Mesenchymal stem cell (in vitro differentiated cells and primary cell): ENCODE measurements around the gene CEP72.

ENCODE experiments used
- DNase-seq: peaks from one replicate; pipeline ENCODE4 v3.0.0-alpha.2; 2013
- H2AFZ ChIP-seq: one replicate; pipeline ENCODE4 v1.6.1; 2013; ENCODE audit warnings: low read depth, mild to moderate bottlenecking, control low read depth, inconsistent platforms, low read length, moderate library complexity
- H2AK5ac ChIP-seq: 2 replicates; pipeline ENCODE4 v1.6.1; 2013; ENCODE audit warnings: low read length, moderate library complexity, mild to moderate bottlenecking, inconsistent platforms; ENCODE audit not compliant: severe bottlenecking
- H2BK120ac ChIP-seq: one replicate; pipeline ENCODE4 v1.6.1; 2013; ENCODE audit warnings: low read depth, mild to moderate bottlenecking, inconsistent platforms, low read length, moderate library complexity
- H2BK12ac ChIP-seq, 2 experiments: one replicate each; pipeline ENCODE4 v1.6.1; 2013; ENCODE audit warnings: inconsistent platforms in 2 of 2, low read length in 2 of 2, mild to moderate bottlenecking in 2 of 2, moderate library complexity in 2 of 2, control low read depth in 1 of 2
- H2BK15ac ChIP-seq: one replicate; pipeline ENCODE4 v1.6.1; 2013; ENCODE audit warnings: mild to moderate bottlenecking, low read depth, inconsistent platforms; ENCODE audit not compliant: poor library complexity, severe bottlenecking
- H2BK5ac ChIP-seq: 2 replicates; pipeline ENCODE4 v1.6.1; 2013; ENCODE audit warnings: low read depth, mild to moderate bottlenecking, low read length, control low read depth, inconsistent platforms; ENCODE audit not compliant: poor library complexity, severe bottlenecking
- H3K14ac ChIP-seq, 2 experiments: one replicate each; pipeline ENCODE4 v1.6.1; 2013; ENCODE audit warnings: inconsistent platforms in 2 of 2, low read length in 2 of 2, control low read depth in 1 of 2, mild to moderate bottlenecking in 1 of 2, moderate library complexity in 1 of 2
- H3K18ac ChIP-seq, 2 experiments: one replicate each; pipeline ENCODE4 v1.6.1; 2013; ENCODE audit warnings: inconsistent platforms in 2 of 2, low read length in 2 of 2, control low read depth in 1 of 2, low read depth in 1 of 2, mild to moderate bottlenecking in 1 of 2
- H3K23ac ChIP-seq, 2 experiments: one replicate each; pipeline ENCODE4 v1.6.1; 2013; ENCODE audit warnings: inconsistent platforms in 2 of 2, low read length in 2 of 2, mild to moderate bottlenecking in 2 of 2, moderate library complexity in 2 of 2, control low read depth in 1 of 2
- H3K27ac ChIP-seq: 2 replicates; pipeline ENCODE4 v1.5.1; 2013; ENCODE audit warnings: mild to moderate bottlenecking, moderate library complexity, low read length, control low read depth, inconsistent platforms; ENCODE audit not compliant: poor library complexity, severe bottlenecking
- H3K27me3 ChIP-seq, 2 experiments: 2 replicates each; pipeline versions ENCODE4 v1.6.1 to v1.7.0; 2013; ENCODE audit warnings: low read length in 2 of 2, mild to moderate bottlenecking in 2 of 2, moderate library complexity in 2 of 2, control low read depth in 1 of 2, inconsistent platforms in 1 of 2; ENCODE audit not compliant: control insufficient read depth in 1 of 2, insufficient read depth in 1 of 2
- H3K36me3 ChIP-seq, 2 experiments: 2 replicates each; pipeline versions ENCODE4 v1.6.1 to v1.7.0; 2013; ENCODE audit warnings: low read length in 2 of 2, control low read depth in 1 of 2, inconsistent platforms in 1 of 2, low read depth in 1 of 2, mild to moderate bottlenecking in 1 of 2; ENCODE audit not compliant: insufficient read depth in 2 of 2, control insufficient read depth in 1 of 2
- H3K4ac ChIP-seq, 2 experiments: one replicate each; pipeline ENCODE4 v1.6.1; 2013; ENCODE audit warnings: inconsistent platforms in 2 of 2, low read length in 2 of 2, mild to moderate bottlenecking in 2 of 2, moderate library complexity in 2 of 2, control low read depth in 1 of 2, low read depth in 1 of 2
- H3K4me1 ChIP-seq: 2 replicates; pipeline ENCODE4 v1.6.1; 2013; ENCODE audit warnings: low read depth, low read length, control low read depth; ENCODE audit not compliant: control insufficient read depth, insufficient read depth
- H3K4me2 ChIP-seq: 2 replicates; pipeline ENCODE4 v1.6.1; 2013; ENCODE audit warnings: low read length, mild to moderate bottlenecking, inconsistent platforms; ENCODE audit not compliant: poor library complexity, severe bottlenecking
- H3K4me3 ChIP-seq, 2 experiments: 2 replicates each; pipeline versions ENCODE4 v1.5.1 to v1.7.0; 2013; ENCODE audit warnings: low read length in 2 of 2, mild to moderate bottlenecking in 2 of 2, control low read depth in 1 of 2, low read depth in 1 of 2; ENCODE audit not compliant: insufficient read depth in 1 of 2
- H3K79me1 ChIP-seq: replicated peaks from 2 replicates; pipeline ENCODE4 v1.6.1; 2013; ENCODE audit warnings: mild to moderate bottlenecking, control low read depth, low read length, inconsistent platforms; ENCODE audit not compliant: poor library complexity, severe bottlenecking
- H3K9ac ChIP-seq: 2 replicates; pipeline ENCODE4 v1.7.0; 2013; ENCODE audit warnings: mild to moderate bottlenecking, low read length, moderate library complexity
- H3K9me3 ChIP-seq: 2 replicates; pipeline ENCODE4 v1.7.0; 2013; ENCODE audit warnings: mild to moderate bottlenecking, low read length; ENCODE audit not compliant: control insufficient read depth
- H4K8ac ChIP-seq: one replicate; pipeline ENCODE4 v1.6.1; 2013; ENCODE audit warnings: inconsistent platforms, mild to moderate bottlenecking, low read length, moderate library complexity
- H4K91ac ChIP-seq: one replicate; pipeline ENCODE4 v1.6.1; 2013; ENCODE audit warnings: mild to moderate bottlenecking, low read length, inconsistent platforms
- WGBS: methylation state at CpG from one replicate; pipeline ENCODE4 v1.1.7; 2013; ENCODE audit warnings: mixed read lengths; 5-methylcytosine and 5-hydroxymethylcytosine counted together

CEP72 gene

DNA sequence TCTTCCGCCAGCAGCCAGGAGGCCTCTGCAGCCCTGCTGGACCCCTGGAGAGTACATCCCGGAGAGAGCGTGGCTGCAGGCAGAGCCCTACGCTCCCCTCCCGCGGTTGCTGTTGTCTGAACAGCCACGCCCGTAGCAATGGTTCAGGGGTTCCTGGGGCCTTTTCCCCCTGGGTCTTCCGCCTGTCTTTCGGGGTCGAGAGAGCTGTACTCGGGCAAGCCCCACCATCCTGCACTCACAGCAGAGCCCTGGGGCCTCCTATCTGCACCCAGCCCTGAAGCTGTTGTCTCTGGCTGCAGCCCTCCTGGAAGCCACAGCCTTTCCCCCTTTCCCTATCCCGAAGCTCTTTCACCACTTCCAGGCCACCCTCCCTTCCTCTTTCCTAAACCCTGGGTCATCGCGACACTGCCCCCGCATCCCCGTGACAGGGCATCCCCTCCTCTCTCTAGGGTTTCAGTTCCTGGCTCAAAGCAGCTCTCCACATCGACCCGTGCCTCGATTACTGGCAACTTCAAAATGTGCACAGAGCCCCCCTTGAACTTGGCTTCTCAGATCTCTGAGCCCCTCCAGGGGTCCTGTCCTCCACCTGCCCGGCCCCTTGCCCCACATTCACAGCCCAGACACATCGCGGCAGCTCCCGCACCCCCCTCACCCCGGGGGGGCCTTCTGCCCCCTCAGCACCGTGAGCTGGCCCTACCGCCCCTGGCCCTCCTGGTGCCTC lies 43.9 kb upstream of the CEP72 start:
- Histone ChIP-seq H3K9ac (no peak overlapping the region), H3K4me3 (no peak overlapping the region), H2BK5ac (no peak overlapping the region), H3K4ac (no peak overlapping the region), H3K9me3 (peaks cover 14% of the 10 kb centered on the region), H2AK5ac (no peak overlapping the region), H4K8ac (no peak overlapping the region), H2AFZ (no peak overlapping the region), H3K23ac (no peak overlapping the region), H3K27ac (no peak overlapping the region), H3K4me1 (peaks cover 4% of the 10 kb centered on the region), H3K79me1 (no peaks in the 10 kb centered on the region), H2BK120ac (no peak overlapping the region), H2BK12ac (no peak overlapping the region), H3K4me2 (no peak overlapping the region), H2BK15ac (no peak overlapping the region), H3K27me3 (peaks cover 42 to 67% of the 10 kb centered on the region in 2 experiments), H4K91ac (no peak overlapping the region), H3K36me3 (peaks cover 0 to 2% of the 10 kb centered on the region in 2 experiments), H3K18ac (no peak overlapping the region), H3K14ac (no peak overlapping the region)
- WGBS = 82% methylated on average over 27 of the region's 27 CpGs
- DNase-seq = no peak

DNA sequence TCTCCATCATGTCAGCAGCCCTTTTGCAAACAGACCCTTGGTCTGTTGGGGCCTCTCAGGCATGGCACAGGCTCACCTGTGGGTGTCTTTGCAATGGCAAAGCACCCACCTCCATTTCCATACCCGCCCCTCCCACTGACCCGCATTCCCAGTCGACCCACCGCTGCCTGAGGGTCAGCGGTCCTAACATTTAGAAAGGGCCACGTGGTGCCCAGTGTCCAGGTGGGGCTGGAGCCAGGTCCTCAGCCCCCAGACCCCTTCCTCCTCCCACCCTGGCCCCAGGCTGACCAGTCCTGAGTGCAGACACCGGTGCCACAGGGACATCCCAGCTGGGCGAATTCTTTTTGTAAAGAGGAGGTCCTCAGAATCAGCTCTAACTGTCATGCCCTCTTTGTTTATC lies 43.3 kb upstream of the CEP72 start:
- H2AK5ac ChIP-seq = no peak overlapping the region
- H3K36me3 ChIP-seq = peaks cover 0 to 2% of the 10 kb centered on the region in 2 experiments
- H3K14ac ChIP-seq = no peak overlapping the region
- H3K27ac ChIP-seq = no peak overlapping the region
- no peak overlapping the region for H2BK12ac ChIP-seq
- H2BK120ac ChIP-seq = no peak overlapping the region
- no peak overlapping the region for H2AFZ ChIP-seq
- H3K4me3 ChIP-seq = no peak overlapping the region
- no peak overlapping the region for H3K4ac ChIP-seq
- H4K8ac ChIP-seq = no peak overlapping the region
- no peak overlapping the region for H3K4me2 ChIP-seq
- H3K18ac ChIP-seq = no peak overlapping the region
- WGBS = 89% methylated on average over 8 of the region's 8 CpGs
- peaks cover 14% of the 10 kb centered on the region for H3K9me3 ChIP-seq
- H3K23ac ChIP-seq = no peak overlapping the region
- no peak overlapping the region for H3K9ac ChIP-seq
- H2BK15ac ChIP-seq = no peak overlapping the region
- H3K27me3 ChIP-seq = peaks cover 42 to 73% of the 10 kb centered on the region in 2 experiments
- DNase-seq = no peak
- H2BK5ac ChIP-seq = no peak overlapping the region
- H3K4me1 ChIP-seq = peaks cover 4% of the 10 kb centered on the region
- no peaks in the 10 kb centered on the region for H3K79me1 ChIP-seq
- H4K91ac ChIP-seq = no peak overlapping the region

DNA sequence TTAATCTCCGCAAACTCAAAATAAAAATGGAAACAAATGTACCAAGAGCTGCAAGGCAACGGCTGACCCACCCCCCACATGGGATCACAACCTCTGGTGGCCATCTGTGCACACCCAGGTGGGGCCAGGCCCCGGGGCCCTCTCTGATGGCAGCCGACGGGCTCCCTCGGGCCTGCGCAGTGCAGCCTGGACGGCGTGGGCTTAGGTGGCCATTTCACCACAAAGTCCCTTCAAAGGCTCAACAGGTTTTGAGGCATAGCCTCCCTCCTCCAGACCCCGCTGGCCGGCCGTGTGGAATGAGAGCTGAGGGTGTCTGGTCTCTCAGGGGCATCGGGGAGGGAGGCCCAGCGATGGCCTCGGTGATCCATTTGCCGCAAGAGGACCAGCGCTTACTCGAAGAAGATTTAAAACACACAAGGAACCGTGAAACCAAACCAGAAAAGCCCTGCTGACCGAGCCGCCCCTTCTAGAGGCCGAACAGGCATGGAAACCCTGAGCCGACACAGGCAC lies 42.7 kb upstream of the CEP72 start:
- Histone ChIP-seq H3K14ac (no peak overlapping the region), H3K79me1 (no peaks in the 10 kb centered on the region), H2AK5ac (no peak overlapping the region), H3K4me1 (peaks cover 4% of the 10 kb centered on the region), H4K91ac (no peak overlapping the region), H3K4me3 (no peak overlapping the region), H3K27ac (no peak overlapping the region), H3K27me3 (peaks cover 42 to 79% of the 10 kb centered on the region in 2 experiments), H2BK120ac (no peak overlapping the region), H3K4ac (no peak overlapping the region), H3K23ac (no peak overlapping the region), H3K4me2 (no peak overlapping the region), H3K18ac (no peak overlapping the region), H3K9me3 (peaks cover 14% of the 10 kb centered on the region), H4K8ac (no peak overlapping the region), H2BK12ac (no peak overlapping the region), H2BK15ac (no peak overlapping the region), H3K9ac (no peak overlapping the region), H2BK5ac (no peak overlapping the region), H3K36me3 (peaks cover 0 to 2% of the 10 kb centered on the region in 2 experiments), H2AFZ (no peak overlapping the region)
- DNase-seq = no peak
- 87% methylated on average over 21 of the region's 23 CpGs for WGBS

DNA sequence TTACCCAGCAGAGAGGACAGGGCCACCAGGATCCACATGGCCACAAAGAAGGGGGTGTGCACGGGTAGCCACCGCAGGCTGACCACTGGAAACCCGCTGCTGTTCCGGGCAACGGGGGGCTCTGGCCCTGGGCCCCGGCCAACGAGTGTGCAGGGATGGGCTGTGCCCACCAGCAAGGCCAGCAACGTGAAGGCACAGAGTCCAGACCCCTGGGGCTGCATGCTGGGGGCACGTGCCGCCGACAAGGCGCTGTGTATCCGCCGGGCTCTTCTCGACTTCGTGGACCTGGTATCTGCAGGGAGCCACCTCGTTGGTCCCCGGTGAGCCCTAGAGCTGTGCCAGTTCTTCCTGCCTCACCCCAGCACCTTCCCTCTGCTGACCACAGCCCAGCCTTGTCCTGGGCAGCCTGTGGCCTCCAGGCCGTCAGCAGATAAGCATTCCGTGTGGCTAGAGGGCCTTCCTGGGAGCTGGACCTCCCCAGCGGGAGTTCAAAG lies 42.2 kb upstream of the CEP72 start:
- no peak overlapping the region for H3K4ac ChIP-seq
- H3K36me3 ChIP-seq = peaks cover 0 to 2% of the 10 kb centered on the region in 2 experiments
- no peak overlapping the region for H4K91ac ChIP-seq
- H2BK5ac ChIP-seq = no peak overlapping the region
- H3K4me3 ChIP-seq = no peak overlapping the region
- DNase-seq = no peak
- peaks cover 42 to 84% of the 10 kb centered on the region in 2 experiments for H3K27me3 ChIP-seq
- no peak overlapping the region for H3K18ac ChIP-seq
- no peak overlapping the region for H3K4me2 ChIP-seq
- H3K14ac ChIP-seq = no peak overlapping the region
- no peak overlapping the region for H2BK15ac ChIP-seq
- H2BK12ac ChIP-seq = no peak overlapping the region
- no peak overlapping the region for H2AK5ac ChIP-seq
- H2AFZ ChIP-seq = no peak overlapping the region
- H3K9ac ChIP-seq = no peak overlapping the region
- no peak overlapping the region for H2BK120ac ChIP-seq
- WGBS = 88% methylated on average over 21 of the region's 21 CpGs
- no peak overlapping the region for H3K23ac ChIP-seq
- H3K4me1 ChIP-seq = peaks cover 4% of the 10 kb centered on the region
- no peak overlapping the region for H4K8ac ChIP-seq
- no peak overlapping the region for H3K27ac ChIP-seq
- no peaks in the 10 kb centered on the region for H3K79me1 ChIP-seq
- H3K9me3 ChIP-seq = peaks cover 14% of the 10 kb centered on the region
